NCI-H345 treated with DMSO at 0.1 percent for 48 hours (cell line): Measurements from ENCODE around the gene BAHCC1.

Experiments
- DNase-seq: peaks from one replicate; lab custom pipeline; 2025; ENCODE audit not compliant: unreplicated experiment; lab: John Stamatoyannopoulos, UW

Gene BAHCC1

DNA sequence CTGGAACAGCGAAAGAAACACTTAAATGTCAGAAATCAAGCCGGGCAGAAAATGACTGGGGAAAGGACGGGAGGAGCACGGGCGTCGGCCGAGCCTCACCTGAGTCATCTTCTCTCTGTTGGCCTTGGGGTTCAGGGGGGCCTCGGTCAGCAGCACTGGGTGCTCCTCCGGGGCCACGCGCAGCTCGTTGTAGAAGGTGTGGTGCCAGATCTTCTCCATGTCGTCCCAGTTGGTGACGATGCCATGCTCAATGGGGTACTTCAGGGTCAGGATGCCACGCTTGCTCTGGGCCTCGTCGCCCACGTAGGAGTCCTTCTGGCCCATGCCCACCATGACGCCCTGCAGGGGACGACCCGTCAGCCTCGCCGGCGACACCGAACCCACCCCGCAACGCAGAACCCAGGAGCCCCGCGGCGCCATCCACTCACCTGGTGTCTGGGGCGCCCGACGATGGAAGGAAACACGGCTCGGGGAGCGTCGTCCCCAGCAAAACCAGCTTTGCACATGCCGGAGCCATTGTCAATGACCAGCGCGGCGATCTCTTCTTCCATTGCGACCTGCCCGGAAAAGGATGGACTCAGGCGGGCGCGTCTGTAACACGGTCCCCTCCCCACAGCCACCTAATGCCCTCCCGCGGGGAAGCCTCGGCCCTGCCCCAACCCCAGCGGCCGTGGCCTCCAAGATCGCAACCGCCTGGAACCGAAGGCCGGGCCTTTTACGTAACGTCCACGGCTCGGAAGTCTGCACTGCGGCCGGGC lies 116.7 kb downstream of the BAHCC1 start:
- no peak for DNase-seq

GRCh38 chr17:81512562-81513371 lies 117.5 kb downstream of the BAHCC1 start, which contains the start of gene ACTG1:
ACTG1 (minus strand) TSS chr17:81512799; CDS start chr17:81512354, 445 bp downstream.
- peak; percentile 88 for DNase-seq

DNA sequence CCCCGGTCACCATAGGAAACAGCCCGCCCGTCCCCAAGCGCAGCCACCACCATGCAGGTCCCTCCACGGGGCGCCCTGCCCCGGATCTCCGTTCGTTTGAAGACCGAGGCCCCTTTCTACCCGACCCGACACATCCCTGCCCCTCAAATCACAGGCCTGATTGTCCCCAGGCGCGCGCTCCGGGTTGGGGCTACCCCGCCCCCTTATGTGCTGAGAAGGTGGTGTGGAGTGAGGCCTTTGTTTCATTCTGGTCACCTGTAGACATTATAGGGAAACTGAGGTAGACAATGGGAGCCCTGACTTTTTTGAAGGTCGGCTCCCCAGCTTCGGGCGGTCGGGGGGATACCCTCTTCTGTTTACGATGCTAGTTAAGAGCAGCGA lies 118.1 kb downstream of the BAHCC1 start:
- peak; percentile 56 for DNase-seq

GRCh38 chr17:81513753-81514488 lies 118.7 kb downstream of the BAHCC1 start:
- DNase-seq = peak; percentile 56

- no peak for DNase-seq
These were observed 119.2 kb downstream of the BAHCC1 start for GRCh38 chr17:81514489-81514738.

DNA sequence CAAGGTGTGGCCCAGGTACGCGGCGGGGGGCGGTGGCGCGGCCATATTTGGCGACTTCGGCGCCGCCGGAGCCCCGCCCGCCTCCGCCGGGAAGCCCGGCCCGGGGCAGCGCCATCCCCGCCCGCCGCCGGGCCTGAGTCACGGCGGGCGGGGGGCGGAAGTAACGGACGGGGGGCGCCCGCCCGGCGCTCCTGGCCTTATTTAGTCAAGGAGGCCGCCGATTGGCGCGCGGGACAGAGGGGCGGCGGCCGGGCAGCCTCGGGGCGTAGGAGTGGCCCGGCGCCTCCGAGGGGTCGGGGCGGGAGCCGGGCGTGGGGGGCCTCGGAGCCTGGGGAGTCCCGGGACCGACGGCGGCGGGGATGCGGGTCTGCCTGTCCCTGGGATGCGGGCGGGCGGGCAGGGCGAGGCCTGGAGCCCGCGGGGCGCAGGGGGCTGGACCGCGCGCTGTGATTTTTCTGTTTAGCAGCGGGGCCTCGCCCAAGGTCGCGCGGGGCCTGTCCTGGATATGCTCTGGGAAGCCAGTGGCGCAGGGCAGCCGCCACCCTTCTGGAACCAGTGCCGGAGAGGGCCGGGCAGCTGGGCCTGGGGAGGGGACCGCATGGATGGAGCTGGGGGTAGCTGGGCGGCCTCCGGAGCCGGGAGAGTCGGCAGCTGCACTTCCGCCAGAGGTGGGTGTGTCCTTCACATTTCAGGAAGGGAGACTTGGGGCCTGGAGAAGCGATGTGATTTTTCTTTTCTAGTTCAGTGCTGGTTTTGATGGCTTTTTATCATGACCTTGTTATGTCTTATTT lies 119.7 kb downstream of the BAHCC1 start:
- DNase-seq = peak; percentile 70

DNA sequence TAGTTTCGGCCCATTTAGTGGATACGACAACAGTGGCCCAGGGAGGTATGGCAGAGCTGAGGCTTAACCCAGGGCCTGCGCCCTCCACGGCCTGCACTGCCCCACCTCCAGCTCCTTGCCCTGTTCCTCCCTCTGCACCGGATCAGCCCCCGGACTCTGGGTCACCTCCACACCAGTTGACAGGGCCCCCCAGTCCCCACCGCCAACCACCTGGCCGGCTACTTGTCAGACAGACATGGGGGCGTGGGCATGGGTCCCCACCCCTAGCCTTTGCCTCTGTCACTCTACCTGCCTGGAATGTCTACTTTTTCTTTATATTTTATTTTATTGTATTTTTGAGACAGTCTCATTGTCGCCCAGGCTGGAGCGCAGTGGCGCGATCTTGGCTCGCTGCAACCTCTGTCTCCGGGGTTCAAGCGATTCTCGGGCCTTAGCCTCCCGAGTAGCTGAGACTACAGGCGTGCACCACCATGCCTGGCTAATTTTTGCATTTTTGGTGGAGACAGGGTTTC lies 120.3 kb downstream of the BAHCC1 start:
- no peak for DNase-seq
